Loucy (cell line): ENCODE data around the gene MROH9.

ENCODE experiments used
- H2AFZ ChIP-seq: fragments of 200-600 bp; sonication (generic); 2 replicates; pipeline ENCODE4 v1.6.0; 2016; ENCODE audit warnings: antibody characterized with exemption, mild to moderate bottlenecking, low read length, moderate library complexity
- H3F3A ChIP-seq: fragments of 200-600 bp; 2 replicates; pipeline ENCODE4 v1.6.0; 2016; ENCODE audit warnings: antibody characterized with exemption, low read depth, mild to moderate bottlenecking
- H3K27me3 ChIP-seq: fragments of 200-600 bp; sonication (generic); 2 replicates; pipeline ENCODE4 v1.6.1; 2014; ENCODE audit warnings: low read length, mild to moderate bottlenecking; ENCODE audit not compliant: insufficient read depth, poor library complexity, severe bottlenecking
- H3K36me3 ChIP-seq: fragments of 200-600 bp; sonication (generic); 2 replicates; pipeline ENCODE4 v1.6.1; 2016; ENCODE audit warnings: low read length; ENCODE audit not compliant: insufficient read depth
- H3K4me1 ChIP-seq: fragments of 200-600 bp; sonication (generic); 2 replicates; pipeline ENCODE4 v1.5.1; 2014; ENCODE audit warnings: low read length, mild to moderate bottlenecking; ENCODE audit not compliant: insufficient read depth, poor library complexity, severe bottlenecking
- H3K4me2 ChIP-seq: fragments of 200-600 bp; sonication (generic); 2 replicates; pipeline ENCODE4 v1.6.0; 2014; ENCODE audit warnings: antibody characterized with exemption, low read length, low read depth, mild to moderate bottlenecking; ENCODE audit not compliant: poor library complexity, severe bottlenecking
- H3K4me3 ChIP-seq: fragments of 200-600 bp; sonication (generic); 2 replicates; pipeline ENCODE4 v1.5.1; 2014; ENCODE audit warnings: low read length, mild to moderate bottlenecking, mixed read lengths; ENCODE audit not compliant: poor library complexity, severe bottlenecking
- H3K79me2 ChIP-seq: fragments of 200-600 bp; sonication (generic); 2 replicates; pipeline ENCODE4 v1.6.1; 2014; ENCODE audit warnings: low read length; ENCODE audit not compliant: insufficient read depth
- H3K9ac ChIP-seq: fragments of 200-600 bp; sonication (generic); 2 replicates; pipeline ENCODE4 v1.6.0; 2014; ENCODE audit warnings: mild to moderate bottlenecking, low read depth, low read length, moderate library complexity; ENCODE audit not compliant: poor library complexity, severe bottlenecking
- H3K9me2 ChIP-seq: fragments of 200-600 bp; sonication (generic); replicated peaks from 2 replicates; pipeline ENCODE4 v1.6.1; 2016; ENCODE audit warnings: low read depth, low read length, mixed read lengths
- H3K9me3 ChIP-seq: fragments of 200-600 bp; sonication (generic); 2 replicates; pipeline ENCODE4 v1.6.1; 2014; ENCODE audit warnings: mild to moderate bottlenecking, antibody characterized with exemption, low read length, low read depth; ENCODE audit not compliant: insufficient read depth
- H4K20me1 ChIP-seq: fragments of 200-600 bp; sonication (generic); 2 replicates; pipeline ENCODE4 v1.6.0; 2014; ENCODE audit warnings: antibody characterized with exemption, low read length, mild to moderate bottlenecking; ENCODE audit not compliant: insufficient read depth, poor library complexity, severe bottlenecking
- EZH2phosphoT487 ChIP-seq: fragments of 200-600 bp; IDR thresholded peaks from 2 replicates; pipeline ENCODE4 v1.6.1; 2018; ENCODE audit warnings: antibody characterized with exemption, mild to moderate bottlenecking, moderate library complexity, borderline replicate concordance
- TF ChIP-seq, protein P1 (sequence below): fragments of 200-600 bp; sonication (generic); conservative IDR thresholded peaks from 2 replicates; pipeline ENCODE4 v1.5.1; 2014; ENCODE audit warnings: mild to moderate bottlenecking, antibody characterized with exemption, low read length

MROH9 gene

DNA sequence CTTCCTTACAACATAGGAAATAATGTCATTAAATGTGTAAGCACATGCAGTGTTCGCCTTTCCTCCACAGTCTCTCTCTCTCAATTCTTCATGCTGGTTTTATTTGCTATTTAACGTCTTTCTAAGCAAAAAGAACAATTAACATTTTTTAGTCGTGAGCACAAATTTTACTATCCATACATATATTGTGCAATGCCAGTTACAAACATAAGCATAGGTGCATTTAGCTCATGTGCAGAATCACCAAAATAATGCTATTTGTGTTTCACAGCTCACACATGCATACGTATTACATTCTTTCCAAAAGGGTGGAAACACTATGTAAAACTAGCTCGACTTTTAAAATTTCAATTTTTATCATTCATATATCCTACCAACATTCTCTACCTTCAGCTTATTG is 52.1 kb downstream of the MROH9 start:
- Histone ChIP-seq H2AFZ (no peak overlapping the region), H3K9ac (no peak overlapping the region), H3K4me2 (no peak overlapping the region), H3K27me3 (no peaks in the 10 kb centered on the region), H4K20me1 (no peaks in the 10 kb centered on the region), H3K79me2 (no peaks in the 10 kb centered on the region), H3K9me3 (no peaks in the 10 kb centered on the region), H3K9me2 (no peaks in the 10 kb centered on the region), H3K4me3 (no peak overlapping the region), H3F3A (no peaks in the 10 kb centered on the region), H3K36me3 (no peaks in the 10 kb centered on the region), H3K4me1 (no peaks in the 10 kb centered on the region)
- TF ChIP-seq, protein P1, sequence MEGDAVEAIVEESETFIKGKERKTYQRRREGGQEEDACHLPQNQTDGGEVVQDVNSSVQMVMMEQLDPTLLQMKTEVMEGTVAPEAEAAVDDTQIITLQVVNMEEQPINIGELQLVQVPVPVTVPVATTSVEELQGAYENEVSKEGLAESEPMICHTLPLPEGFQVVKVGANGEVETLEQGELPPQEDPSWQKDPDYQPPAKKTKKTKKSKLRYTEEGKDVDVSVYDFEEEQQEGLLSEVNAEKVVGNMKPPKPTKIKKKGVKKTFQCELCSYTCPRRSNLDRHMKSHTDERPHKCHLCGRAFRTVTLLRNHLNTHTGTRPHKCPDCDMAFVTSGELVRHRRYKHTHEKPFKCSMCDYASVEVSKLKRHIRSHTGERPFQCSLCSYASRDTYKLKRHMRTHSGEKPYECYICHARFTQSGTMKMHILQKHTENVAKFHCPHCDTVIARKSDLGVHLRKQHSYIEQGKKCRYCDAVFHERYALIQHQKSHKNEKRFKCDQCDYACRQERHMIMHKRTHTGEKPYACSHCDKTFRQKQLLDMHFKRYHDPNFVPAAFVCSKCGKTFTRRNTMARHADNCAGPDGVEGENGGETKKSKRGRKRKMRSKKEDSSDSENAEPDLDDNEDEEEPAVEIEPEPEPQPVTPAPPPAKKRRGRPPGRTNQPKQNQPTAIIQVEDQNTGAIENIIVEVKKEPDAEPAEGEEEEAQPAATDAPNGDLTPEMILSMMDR: no peak
- no peak for TF ChIP-seq EZH2phosphoT487

DNA sequence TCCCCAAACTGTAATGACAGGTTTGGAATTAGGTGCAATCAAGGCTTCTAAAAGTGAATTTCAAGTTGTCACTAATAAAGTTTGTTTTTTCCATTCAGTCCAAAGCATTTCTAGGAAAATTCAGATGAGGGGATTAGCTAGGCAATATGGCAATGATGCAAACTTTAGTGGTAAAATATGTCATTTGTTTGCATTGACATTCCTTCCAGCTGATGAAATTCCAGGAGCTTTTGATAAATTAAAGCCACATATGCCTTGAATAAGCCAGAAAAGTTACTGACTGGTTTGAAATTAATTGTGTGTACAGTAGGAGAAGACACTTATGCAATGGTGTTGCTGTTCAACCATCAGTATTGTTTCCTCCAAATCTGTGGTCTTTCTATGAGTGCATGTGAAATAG is 57.8 kb downstream of the MROH9 start:
- no peaks in the 10 kb centered on the region for H4K20me1 ChIP-seq
- no peaks in the 10 kb centered on the region for H3K4me1 ChIP-seq
- H3K4me2 ChIP-seq: no peak overlapping the region
- H3K79me2 ChIP-seq: no peaks in the 10 kb centered on the region
- no peaks in the 10 kb centered on the region for H3F3A ChIP-seq
- H3K27me3 ChIP-seq: peaks cover 5% of the 10 kb centered on the region
- no peak overlapping the region for H3K9ac ChIP-seq
- no peak overlapping the region for H2AFZ ChIP-seq
- no peaks in the 10 kb centered on the region for H3K36me3 ChIP-seq
- TF ChIP-seq, protein P1: no peak
- TF ChIP-seq EZH2phosphoT487: no peak
- H3K9me2 ChIP-seq: no peaks in the 10 kb centered on the region
- no peaks in the 10 kb centered on the region for H3K9me3 ChIP-seq
- H3K4me3 ChIP-seq: no peak overlapping the region

DNA sequence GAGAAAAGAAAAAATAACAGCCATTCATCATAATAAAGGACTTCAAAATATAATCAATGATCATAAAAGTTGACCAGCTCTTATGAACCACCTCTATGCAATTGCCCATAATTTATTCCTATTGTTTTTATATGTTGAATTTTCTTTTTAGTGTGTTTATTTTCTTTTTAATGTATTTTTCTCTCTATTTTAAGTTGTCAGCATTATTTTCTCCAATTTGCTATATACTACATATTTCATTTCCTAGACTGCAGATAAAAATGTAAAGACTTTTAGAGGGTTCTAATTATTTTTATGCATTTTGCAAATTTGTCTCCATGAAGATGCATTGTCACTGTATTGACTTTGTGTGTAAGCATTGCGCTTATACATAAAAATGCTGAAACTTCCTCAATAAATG is 58.4 kb downstream of the MROH9 start:
- no peaks in the 10 kb centered on the region for H3K36me3 ChIP-seq
- no peaks in the 10 kb centered on the region for H3K4me1 ChIP-seq
- no peak overlapping the region for H3K4me3 ChIP-seq
- no peak for TF ChIP-seq EZH2phosphoT487
- TF ChIP-seq, protein P1: no peak
- peaks cover 8% of the 10 kb centered on the region for H3K27me3 ChIP-seq
- H4K20me1 ChIP-seq: no peaks in the 10 kb centered on the region
- H3K9ac ChIP-seq: no peak overlapping the region
- H3F3A ChIP-seq: no peaks in the 10 kb centered on the region
- no peaks in the 10 kb centered on the region for H3K79me2 ChIP-seq
- H2AFZ ChIP-seq: no peak overlapping the region
- no peaks in the 10 kb centered on the region for H3K9me3 ChIP-seq
- H3K9me2 ChIP-seq: no peaks in the 10 kb centered on the region
- no peak overlapping the region for H3K4me2 ChIP-seq
